IMR-90 (cell line): ENCODE measurements around the gene CELSR1. TPM values are rescaled to one million over a fixed set of nuclear protein-coding genes. Genes with fewer than 3 reads are reported as not detected.

ENCODE experiments used
- ATAC-seq: fragments of 200-7000 bp; cut with Tn5 transposase; 2 replicates; pipeline ENCODE4 v1.9.1; 2020; ENCODE audit warnings: low read depth, mild to moderate bottlenecking, moderate library complexity
- BruUV-seq: library from RNA; stranded (reverse); fragments of 400-500 nt; replicated peaks from 2 replicates; lab custom pipeline; 2021; lab: Mats Ljungman, UMichigan
- CTCF ChIA-PET: fragments of 300-600 bp; formaldehyde crosslinking; extraction: SDS; loops from one replicate; lab custom pipeline; 2021; ENCODE audit warnings: antibody characterized with exemption; lab: Yijun Ruan, JAX
- POLR2A ChIA-PET: fragments of 300-600 bp; sonication (Branson Sonifier 250); formaldehyde crosslinking; loops from one replicate; lab custom pipeline; 2022; ENCODE audit warnings: antibody characterized with exemption; ENCODE audit not compliant: unreplicated experiment; lab: Charles Lee
- DNase-seq: peaks from one replicate; pipeline ENCODE4 v3.0.0; 2013
- H2AFZ ChIP-seq: replicated peaks from 2 replicates; pipeline ENCODE3; 2013; ENCODE audit warnings: low read length, mild to moderate bottlenecking; ENCODE audit not compliant: poor library complexity
- H2AK5ac ChIP-seq: 2 replicates; pipeline ENCODE4 v1.6.1; 2013; ENCODE audit warnings: low read depth, low read length, inconsistent platforms
- H2AK9ac ChIP-seq: replicated peaks from 2 replicates; pipeline ENCODE3; 2013; ENCODE audit warnings: mild to moderate bottlenecking, low read depth, low read length, moderate library complexity; ENCODE audit not compliant: poor library complexity
- H2BK120ac ChIP-seq: 2 replicates; pipeline ENCODE4 v1.6.1; 2013; ENCODE audit warnings: low read depth, low read length, inconsistent platforms
- H2BK15ac ChIP-seq: 3 replicates; pipeline ENCODE4 v1.6.1; 2013; ENCODE audit warnings: low read depth, low read length, inconsistent platforms
- H2BK20ac ChIP-seq: 2 replicates; pipeline ENCODE4 v1.6.1; 2013; ENCODE audit warnings: low read depth, mild to moderate bottlenecking, inconsistent platforms, low read length, moderate library complexity
- H2BK5ac ChIP-seq: 2 replicates; pipeline ENCODE4 v1.6.1; 2013; ENCODE audit warnings: mild to moderate bottlenecking, low read depth, low read length, inconsistent platforms; ENCODE audit not compliant: poor library complexity, severe bottlenecking
- H3K14ac ChIP-seq: replicated peaks from 2 replicates; pipeline ENCODE4 v1.6.1; 2013; ENCODE audit warnings: low read depth, low read length, inconsistent platforms
- H3K18ac ChIP-seq: 2 replicates; pipeline ENCODE4 v1.6.1; 2013; ENCODE audit warnings: low read depth, low read length, control low read depth
- H3K23ac ChIP-seq: 2 replicates; pipeline ENCODE4 v1.6.1; 2013; ENCODE audit warnings: low read depth, low read length, inconsistent platforms
- H3K27ac ChIP-seq: 2 replicates; pipeline ENCODE4 v1.5.1; 2013; ENCODE audit warnings: mild to moderate bottlenecking, control low read depth, low read length; ENCODE audit not compliant: insufficient read depth
- H3K27me3 ChIP-seq: 2 replicates; pipeline ENCODE4 v1.6.1; 2013; ENCODE audit warnings: low read length; ENCODE audit not compliant: control insufficient read depth, insufficient read depth
- H3K36me3 ChIP-seq: 2 replicates; pipeline ENCODE4 v1.6.1; 2013; ENCODE audit warnings: low read length, mixed read lengths; ENCODE audit not compliant: control insufficient read depth, insufficient read depth
- H3K4ac ChIP-seq: 2 replicates; pipeline ENCODE4 v1.6.1; 2013; ENCODE audit warnings: low read depth, low read length, inconsistent platforms
- H3K4me1 ChIP-seq: 2 replicates; pipeline ENCODE4 v1.6.1; 2013; ENCODE audit warnings: low read length, mixed read lengths; ENCODE audit not compliant: control insufficient read depth, insufficient read depth
- H3K4me2 ChIP-seq: 2 replicates; pipeline ENCODE4 v1.6.1; 2013; ENCODE audit warnings: low read depth, mild to moderate bottlenecking, control low read depth, low read length, moderate library complexity
- H3K4me3 ChIP-seq: 2 replicates; pipeline ENCODE4 v1.5.1; 2013; ENCODE audit warnings: low read depth, mild to moderate bottlenecking, control low read depth, low read length, moderate library complexity; ENCODE audit not compliant: insufficient read depth
- H3K56ac ChIP-seq: 2 replicates; pipeline ENCODE4 v1.6.1; 2013; ENCODE audit warnings: low read length, inconsistent platforms; ENCODE audit not compliant: insufficient read depth; ENCODE audit errors: extremely low read depth
- H3K79me1 ChIP-seq, 2 experiments: 2 replicates each; pipeline ENCODE4 v1.6.1; 2013; ENCODE audit warnings: low read length in 2 of 2, inconsistent platforms in 1 of 2, low read depth in 1 of 2
- H3K9ac ChIP-seq: 2 replicates; pipeline ENCODE4 v1.6.1; 2013; ENCODE audit warnings: low read depth, low read length, control low read depth
- H3K9me1 ChIP-seq: 2 replicates; pipeline ENCODE4 v1.6.1; 2013; ENCODE audit warnings: low read length, inconsistent platforms; ENCODE audit not compliant: insufficient read depth
- H3K9me3 ChIP-seq: 2 replicates; pipeline ENCODE4 v1.6.1; 2013; ENCODE audit warnings: low read length; ENCODE audit not compliant: control insufficient read depth, insufficient read depth
- H4K20me1 ChIP-seq: 2 replicates; pipeline ENCODE4 v1.6.1; 2013; ENCODE audit warnings: low read length, inconsistent platforms; ENCODE audit not compliant: insufficient read depth
- H4K5ac ChIP-seq: 2 replicates; pipeline ENCODE4 v1.6.1; 2013; ENCODE audit warnings: mild to moderate bottlenecking, low read depth, low read length, control low read depth
- H4K8ac ChIP-seq, 2 experiments: 2 replicates each; pipeline ENCODE4 v1.6.1; 2013; ENCODE audit warnings: low read depth in 2 of 2, low read length in 2 of 2, control low read depth in 1 of 2, inconsistent platforms in 1 of 2
- H4K91ac ChIP-seq: 2 replicates; pipeline ENCODE4 v1.6.1; 2013; ENCODE audit warnings: low read depth, low read length, inconsistent platforms; ENCODE audit not compliant: insufficient read depth
- CHD1 ChIP-seq: IDR thresholded peaks from 2 replicates; pipeline ENCODE4 v1.6.1; 2012; ENCODE audit warnings: low read depth, low read length, improper control_type of control experiment
- ELK1 ChIP-seq: fragments of 150-350 bp; IDR thresholded peaks from 2 replicates; pipeline ENCODE4 v1.6.1; 2016; ENCODE audit warnings: low read depth, mild to moderate bottlenecking, low read length, moderate library complexity, borderline replicate concordance
- MAZ ChIP-seq: IDR thresholded peaks from 2 replicates; pipeline ENCODE4 v1.6.1; 2012; ENCODE audit warnings: low read depth, mild to moderate bottlenecking, low read length, improper control_type of control experiment, moderate library complexity, borderline replicate concordance
- MXI1 ChIP-seq: IDR thresholded peaks from 2 replicates; pipeline ENCODE4 v1.6.1; 2012; ENCODE audit warnings: low read depth, mild to moderate bottlenecking, low read length, moderate library complexity, borderline replicate concordance
- NFE2L2 ChIP-seq: fragments of 150-350 bp; IDR thresholded peaks from 2 replicates; pipeline ENCODE4 v1.6.1; 2016; ENCODE audit warnings: low read depth, mild to moderate bottlenecking, low read length
- POLR2A ChIP-seq: IDR thresholded peaks from 2 replicates; pipeline ENCODE4 v1.6.1; 2012; ENCODE audit warnings: mild to moderate bottlenecking, low read depth, low read length
- RCOR1 ChIP-seq: IDR thresholded peaks from 2 replicates; pipeline ENCODE4 v1.6.1; 2012; ENCODE audit warnings: mild to moderate bottlenecking, low read length, improper control_type of control experiment; ENCODE audit not compliant: insufficient replicate concordance
- RFX5 ChIP-seq: IDR thresholded peaks from 2 replicates; pipeline ENCODE4 v1.8.0; 2012; ENCODE audit warnings: low read depth, mild to moderate bottlenecking, low read length, moderate library complexity
- SMC3 ChIP-seq: fragments of 150-350 bp; IDR thresholded peaks from 2 replicates; pipeline ENCODE4 v1.6.1; 2016; ENCODE audit warnings: low read depth, mild to moderate bottlenecking, antibody characterized with exemption, low read length, moderate library complexity
- WGBS, 2 experiments: methylation state at CpG; one replicate each; pipeline versions ENCODE4 v1.1.5 to v1.1.7; 2013; ENCODE audit warnings: missing lambda C conversion rate in 2 of 2; ENCODE audit not compliant: insufficient read length in 1 of 2; ENCODE audit errors: extremely low coverage in 2 of 2; 5-methylcytosine and 5-hydroxymethylcytosine counted together
- dilution Hi-C: fragments of 300-500 bp; cut with HindIII; formaldehyde crosslinking; loops from one replicate; pipeline ENCODE4 v1.14.3; 2018; ENCODE audit warnings: low sequenced_read_pairs; ENCODE audit not compliant: unreplicated experiment
- in situ Hi-C: fragments of 300-500 bp; cut with MboI; formaldehyde crosslinking; loops from 3 replicates; pipeline ENCODE4 v1.14.3; 2019; ENCODE audit warnings: low sequenced_read_pairs, inconsistent platforms, mixed read lengths
- intact Hi-C: fragments of 100-400 bp; cut with micrococcal nuclease; formaldehyde crosslinking; loops from 2 replicates; pipeline ENCODE4 v1.10.0; 2022
- polyA plus RNA-seq, 3 experiments: library from polyadenylated mRNA; depleted of rRNA; stranded (reverse); fragments of >200 nt; gene quantifications; 2 replicates each; pipeline ENCODE4 v1.2.3, GENCODE V29; 2012; ENCODE audit warnings: low replicate concordance in 1 of 3
- total RNA-seq: library from RNA; depleted of rRNA; stranded (reverse); fragments of >200 nt; gene quantifications from 2 replicates; pipeline ENCODE4 v1.2.3, GENCODE V29; 2012
- TF ChIP-seq, protein P1 (sequence below): conservative IDR thresholded peaks from 2 replicates; pipeline ENCODE4 v1.5.1; 2012; ENCODE audit warnings: mild to moderate bottlenecking, low read depth, low read length, improper control_type of control experiment

The CELSR1 gene
- total and polyA plus RNA-seq, 2 of the 4 experiments (the other 2 are of a cell fraction): 0.36 to 0.82 TPM

GRCh38 chr22:46572911-46573780, 35.7 kb upstream of the CELSR1 start:
- DNase-seq (no peak), ATAC-seq (no peak)
- in situ Hi-C loops (no loop called here), dilution Hi-C loops (no loop called here), intact Hi-C loops (no loop called here)
- H2BK120ac ChIP-seq: no peak overlapping the region
- ChIA-PET POLR2A (no interaction called here), CTCF (no interaction called here)
- no peak overlapping the region for H3K9ac ChIP-seq
- BruUV-seq: no TSS peak
- no peak overlapping the region for H3K4me2 ChIP-seq
- no peak overlapping the region for H2AK9ac ChIP-seq
- H4K5ac ChIP-seq: no peak overlapping the region
- no peaks in the 10 kb centered on the region for H4K20me1 ChIP-seq
- H3K14ac ChIP-seq: no peak overlapping the region
- H2BK5ac ChIP-seq: no peak overlapping the region
- H2AK5ac ChIP-seq: no peak overlapping the region
- H2BK20ac ChIP-seq: no peak overlapping the region
- H4K91ac ChIP-seq: no peak overlapping the region
- no peak overlapping the region for H3K27ac ChIP-seq
- no peak overlapping the region for H2BK15ac ChIP-seq
- peaks cover 17% of the 10 kb centered on the region for H3K9me3 ChIP-seq
- no peak overlapping the region for H3K23ac ChIP-seq
- peak overlapping the region; percentile 10 for H2AFZ ChIP-seq
- peaks cover 5% of the 10 kb centered on the region; the same call in 1 of the 2 replicates for H3K4me1 ChIP-seq
- no peak overlapping the region for H4K8ac ChIP-seq
- TF ChIP-seq RCOR1 (no peak), MXI1 (no peak), ELK1 (no peak), RFX5 (no peak), SMC3 (no peak), POLR2A (no peak), MAZ (no peak), CHD1 (no peak), NFE2L2 (no peak)
- TF ChIP-seq, protein P1, sequence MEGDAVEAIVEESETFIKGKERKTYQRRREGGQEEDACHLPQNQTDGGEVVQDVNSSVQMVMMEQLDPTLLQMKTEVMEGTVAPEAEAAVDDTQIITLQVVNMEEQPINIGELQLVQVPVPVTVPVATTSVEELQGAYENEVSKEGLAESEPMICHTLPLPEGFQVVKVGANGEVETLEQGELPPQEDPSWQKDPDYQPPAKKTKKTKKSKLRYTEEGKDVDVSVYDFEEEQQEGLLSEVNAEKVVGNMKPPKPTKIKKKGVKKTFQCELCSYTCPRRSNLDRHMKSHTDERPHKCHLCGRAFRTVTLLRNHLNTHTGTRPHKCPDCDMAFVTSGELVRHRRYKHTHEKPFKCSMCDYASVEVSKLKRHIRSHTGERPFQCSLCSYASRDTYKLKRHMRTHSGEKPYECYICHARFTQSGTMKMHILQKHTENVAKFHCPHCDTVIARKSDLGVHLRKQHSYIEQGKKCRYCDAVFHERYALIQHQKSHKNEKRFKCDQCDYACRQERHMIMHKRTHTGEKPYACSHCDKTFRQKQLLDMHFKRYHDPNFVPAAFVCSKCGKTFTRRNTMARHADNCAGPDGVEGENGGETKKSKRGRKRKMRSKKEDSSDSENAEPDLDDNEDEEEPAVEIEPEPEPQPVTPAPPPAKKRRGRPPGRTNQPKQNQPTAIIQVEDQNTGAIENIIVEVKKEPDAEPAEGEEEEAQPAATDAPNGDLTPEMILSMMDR: no peak
- 87% methylated on average over 5 of the region's 19 CpGs; no CpG with 5 or more reads in 1 of the 2 experiments for WGBS, 2 experiments
- H3K27me3 ChIP-seq: peaks cover 11% of the 10 kb centered on the region; the same call in 1 of the 2 replicates
- no peak overlapping the region for H3K4me3 ChIP-seq
- no peaks in the 10 kb centered on the region for H3K9me1 ChIP-seq
- H3K36me3 ChIP-seq: no peaks in the 10 kb centered on the region
- no peak overlapping the region for H3K18ac ChIP-seq
- H3K4ac ChIP-seq: no peak overlapping the region
- peaks cover 6% of the 10 kb centered on the region in 2 experiments; a peak in 2 of 4 replicates for H3K79me1 ChIP-seq
- H3K56ac ChIP-seq: no peak overlapping the region
